Body of pancreas (tissue), 4 donors: ENCODE data around the gene TUT7. TPM values are rescaled to one million over a fixed set of nuclear protein-coding genes. Genes with fewer than 3 reads are reported as not detected.

ENCODE experiments used
- ATAC-seq: fragments of 150-250 bp; one replicate; pipeline ENCODE4 v1.9.1; 2016
- DNase-seq, 4 donors: peaks; one replicate each; pipeline ENCODE4 v3.0.0-alpha.2; 2019
- H3K27ac ChIP-seq, 4 donors: fragments of 200-600 bp; sonication (generic); 1 replicate in 3 of 4; 2 replicates in 1 of 4; pipeline versions ENCODE4 v1.5.1 to v1.6.1; 2016 to 2019; ENCODE audit warnings: mild to moderate bottlenecking in 1 of 4, mixed read lengths in 1 of 4, moderate library complexity in 1 of 4
- H3K27me3 ChIP-seq, 2 donors: fragments of 200-600 bp; sonication (generic); one replicate each; pipeline ENCODE4 v1.6.0; 2016; ENCODE audit warnings: mild to moderate bottlenecking in 1 of 2
- H3K36me3 ChIP-seq, 2 donors: fragments of 200-600 bp; sonication (generic); replicated peaks in 1 of 2; 2 replicates each; pipeline ENCODE4 v1.5.1; 2016; ENCODE audit warnings: low read depth in 2 of 2; ENCODE audit not compliant: insufficient read depth in 1 of 2
- H3K4me1 ChIP-seq: fragments of 200-600 bp; sonication (generic); one replicate; pipeline ENCODE4 v1.6.0; 2016
- H3K4me3 ChIP-seq, 2 donors: fragments of 200-600 bp; sonication (generic); 1 replicate in 1 of 2; 2 replicates in 1 of 2; pipeline ENCODE4 v1.5.1; 2016 to 2019
- H3K9me3 ChIP-seq, 3 donors: fragments of 200-600 bp; sonication (generic); 1 replicate in 2 of 3; 2 replicates in 1 of 3; pipeline ENCODE4 v1.5.1; 2016
- POLR2A ChIP-seq, 3 donors: fragments of 450-650 bp; IDR thresholded peaks; one replicate each; pipeline ENCODE4 v1.6.1; 2016; ENCODE audit warnings: antibody characterized with exemption in 3 of 3, mild to moderate bottlenecking in 2 of 3
- WGBS, 2 donors: methylation state at CpG; one replicate each; pipeline ENCODE4 v1.1.5; 2017; 5-methylcytosine and 5-hydroxymethylcytosine counted together
- intact Hi-C: fragments of 100-400 bp; cut with DNase I; formaldehyde crosslinking; loops from one replicate; pipeline ENCODE4 v1.15.1; 2023
- total RNA-seq, 2 donors: library from RNA; depleted of rRNA; stranded (reverse); fragments of >200 nt; gene quantifications; one replicate each; pipeline ENCODE4 v1.1.0, GENCODE V29; 2016
- TF ChIP-seq, protein P1 (sequence below), 7 experiments: fragments of 450-650 bp in 4 of 7; fragments of 200-600 bp in 3 of 7; sonication (generic) in 3 of 7; IDR thresholded peaks; one replicate each; pipeline ENCODE4 v1.5.1; 2016 to 2019; ENCODE audit warnings: antibody characterized with exemption in 7 of 7

TUT7 gene
- total RNA-seq, 2 donors from 2014 or later, result 24.4 to 60.3 TPM

DNA sequence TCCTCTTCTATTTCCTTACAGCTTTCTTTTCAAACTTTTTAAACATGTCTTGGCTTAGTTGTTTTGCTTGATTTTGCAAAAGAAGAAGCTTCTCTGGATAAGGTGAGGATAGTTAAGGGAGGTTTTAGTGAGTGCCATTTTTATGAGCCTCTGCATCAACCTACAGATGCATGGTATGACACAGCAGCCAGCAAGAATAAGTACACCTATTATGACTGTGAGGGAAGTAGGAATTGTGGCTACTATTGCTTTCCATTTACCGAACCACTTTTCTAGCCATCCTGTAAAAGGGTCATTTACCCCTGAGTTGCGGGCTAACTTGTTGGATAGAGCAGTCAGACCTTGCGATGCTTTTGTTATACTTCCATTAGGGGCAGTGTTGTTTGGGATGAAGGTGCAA is 7.0 kb upstream of the TUT7 start:
- no peaks in the 10 kb centered on the region for H3K9me3 ChIP-seq
- no peaks in the 10 kb centered on the region for H3K27me3 ChIP-seq
- WGBS, 2 donors, result 90 to 95% methylated on average over 3 of the region's 3 CpGs
- H3K4me1 ChIP-seq, result no peaks in the 10 kb centered on the region
- DNase-seq (no peak), ATAC-seq (no peak)
- TF ChIP-seq, protein P1, sequence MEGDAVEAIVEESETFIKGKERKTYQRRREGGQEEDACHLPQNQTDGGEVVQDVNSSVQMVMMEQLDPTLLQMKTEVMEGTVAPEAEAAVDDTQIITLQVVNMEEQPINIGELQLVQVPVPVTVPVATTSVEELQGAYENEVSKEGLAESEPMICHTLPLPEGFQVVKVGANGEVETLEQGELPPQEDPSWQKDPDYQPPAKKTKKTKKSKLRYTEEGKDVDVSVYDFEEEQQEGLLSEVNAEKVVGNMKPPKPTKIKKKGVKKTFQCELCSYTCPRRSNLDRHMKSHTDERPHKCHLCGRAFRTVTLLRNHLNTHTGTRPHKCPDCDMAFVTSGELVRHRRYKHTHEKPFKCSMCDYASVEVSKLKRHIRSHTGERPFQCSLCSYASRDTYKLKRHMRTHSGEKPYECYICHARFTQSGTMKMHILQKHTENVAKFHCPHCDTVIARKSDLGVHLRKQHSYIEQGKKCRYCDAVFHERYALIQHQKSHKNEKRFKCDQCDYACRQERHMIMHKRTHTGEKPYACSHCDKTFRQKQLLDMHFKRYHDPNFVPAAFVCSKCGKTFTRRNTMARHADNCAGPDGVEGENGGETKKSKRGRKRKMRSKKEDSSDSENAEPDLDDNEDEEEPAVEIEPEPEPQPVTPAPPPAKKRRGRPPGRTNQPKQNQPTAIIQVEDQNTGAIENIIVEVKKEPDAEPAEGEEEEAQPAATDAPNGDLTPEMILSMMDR (IDR thresholded peaks at IDR 0.05), result no peak
- no peak for TF ChIP-seq POLR2A (IDR thresholded peaks at IDR 0.05)
- intact Hi-C loops, result no loop called here
- no peak overlapping the region for H3K27ac ChIP-seq
- no peaks in the 10 kb centered on the region for H3K36me3 ChIP-seq
- no peak overlapping the region for H3K4me3 ChIP-seq

DNA sequence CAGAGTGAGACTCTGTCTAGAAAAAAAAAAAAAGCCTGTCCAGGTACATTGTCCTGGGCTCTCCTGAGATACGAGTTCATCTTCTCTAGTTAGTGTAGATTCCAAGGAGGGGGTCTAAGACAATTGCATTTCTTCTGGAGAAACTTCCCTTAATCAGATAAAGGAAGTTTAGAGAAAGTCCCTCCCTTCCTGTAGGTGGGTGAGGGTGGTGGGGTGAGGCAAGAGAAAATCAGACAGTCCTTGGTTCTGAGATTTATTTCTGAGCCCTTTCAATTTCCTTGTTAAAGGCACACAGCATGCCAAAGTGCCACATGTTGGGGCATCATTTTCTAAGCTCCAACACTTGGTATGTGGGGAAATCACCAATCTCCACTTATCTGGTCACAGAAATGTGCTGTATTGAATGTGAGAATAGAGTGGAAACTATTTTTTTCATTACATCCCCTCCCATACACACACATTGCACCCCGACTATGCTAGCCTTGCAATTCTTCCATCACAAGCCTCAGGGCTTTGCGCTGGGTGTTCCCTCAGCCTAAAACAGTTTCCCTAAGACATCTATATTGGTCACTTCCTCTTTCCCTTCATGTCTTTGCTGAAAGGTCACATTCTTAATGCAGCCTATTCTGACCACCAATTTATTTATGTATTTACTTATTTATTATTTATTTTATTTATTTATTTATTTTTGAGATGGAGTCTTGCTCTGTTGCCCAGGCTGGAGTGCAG is 5.1 kb upstream of the TUT7 start:
- no peak for ATAC-seq
- intact Hi-C loops, result no loop called here
- peak in 1 of 4 donors; percentile 32 for DNase-seq
- no peak overlapping the region for H3K4me3 ChIP-seq
- H3K27ac ChIP-seq, result peak overlapping the region in 1 of 4 donors; percentile 22
- H3K27me3 ChIP-seq, result no peaks in the 10 kb centered on the region
- H3K36me3 ChIP-seq, result no peaks in the 10 kb centered on the region
- H3K9me3 ChIP-seq, result no peaks in the 10 kb centered on the region
- peaks cover 6% of the 10 kb centered on the region for H3K4me1 ChIP-seq
- TF ChIP-seq, protein P1 (IDR thresholded peaks at IDR 0.05), result no peak
- TF ChIP-seq POLR2A (IDR thresholded peaks at IDR 0.05), result no peak
- 71 to 84% methylated on average over 3 of the region's 3 CpGs for WGBS, 2 donors

DNA sequence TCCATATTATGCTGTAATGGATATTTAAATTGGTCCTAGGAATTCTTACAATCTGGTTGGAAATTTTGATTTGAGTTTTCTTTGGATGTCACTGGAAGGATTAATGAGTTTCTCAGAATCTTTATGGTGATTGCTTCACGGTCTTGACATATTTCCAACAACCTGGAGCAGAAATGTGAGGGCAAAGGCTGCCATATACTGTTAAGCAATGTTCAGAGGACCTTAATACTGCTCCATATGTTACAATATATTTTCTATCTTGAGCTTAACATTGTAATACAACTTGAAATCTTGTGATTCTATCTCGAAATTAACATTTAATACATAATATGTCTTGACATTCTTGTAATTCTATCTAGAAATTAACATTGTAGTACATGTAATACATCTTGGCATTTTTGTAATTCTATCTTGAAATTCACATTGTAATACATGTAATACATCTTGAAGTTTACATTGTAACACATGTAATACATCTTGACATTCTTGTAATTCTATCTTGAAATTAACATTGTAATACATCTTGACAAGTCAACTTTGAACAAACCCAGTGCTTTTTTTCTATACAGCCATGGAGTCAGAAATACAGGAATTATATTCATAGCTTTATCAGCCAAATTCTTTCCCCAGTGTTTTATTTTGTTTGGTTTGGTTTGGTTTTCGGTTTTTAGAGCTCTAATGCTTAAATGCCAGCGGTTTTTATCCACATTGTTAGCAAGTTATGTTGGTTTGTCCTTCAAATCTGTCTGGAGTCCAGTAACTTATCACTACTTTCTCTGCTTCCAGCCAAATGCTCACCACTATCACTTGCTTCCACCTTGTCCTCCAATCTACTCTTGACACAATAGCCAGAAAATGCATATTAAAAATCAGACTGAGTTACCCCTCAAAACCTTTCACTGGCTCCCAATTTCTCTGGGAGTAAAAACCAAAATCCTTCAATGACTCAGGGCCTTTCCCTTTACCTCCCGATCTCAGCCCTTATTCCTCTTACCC is 3.0 kb upstream of the TUT7 start:
- Histone ChIP-seq H3K4me3 (no peak overlapping the region), H3K27me3 (no peaks in the 10 kb centered on the region), H3K36me3 (no peaks in the 10 kb centered on the region), H3K9me3 (no peaks in the 10 kb centered on the region), H3K27ac (no peak overlapping the region), H3K4me1 (peaks cover 16% of the 10 kb centered on the region)
- WGBS, 2 donors, result 64% methylated on average over 5 of the region's 5 CpGs
- DNase-seq, result no peak
- intact Hi-C loops, result no loop called here
- no peak for TF ChIP-seq POLR2A (IDR thresholded peaks at IDR 0.05)
- TF ChIP-seq, protein P1 (IDR thresholded peaks at IDR 0.05), result no peak
- no peak for ATAC-seq

DNA sequence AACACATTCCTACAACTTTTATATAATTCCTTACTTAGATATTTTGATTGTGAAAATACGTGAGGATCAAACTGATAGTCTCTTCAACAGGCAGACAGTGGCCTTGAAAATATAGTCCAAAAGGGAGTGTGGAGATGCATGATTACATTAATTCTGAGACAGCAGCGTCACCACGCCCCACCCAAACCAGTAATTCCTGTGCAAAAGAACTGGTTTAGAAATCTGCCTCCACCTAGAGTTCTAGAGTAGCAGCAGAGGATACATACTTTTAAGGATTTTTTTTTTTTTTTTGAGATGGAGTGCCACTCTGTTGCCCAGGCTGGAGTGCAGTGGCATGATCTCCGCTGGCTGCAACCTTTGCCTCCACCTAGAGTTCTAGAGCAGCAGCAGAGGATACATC is 1.6 kb upstream of the TUT7 start:
- Histone ChIP-seq H3K36me3 (no peaks in the 10 kb centered on the region), H3K27ac (no peak overlapping the region), H3K27me3 (no peaks in the 10 kb centered on the region), H3K9me3 (no peaks in the 10 kb centered on the region), H3K4me3 (no peak overlapping the region), H3K4me1 (peaks cover 28% of the 10 kb centered on the region)
- ATAC-seq (no peak), DNase-seq (no peak)
- intact Hi-C loops, result no loop called here
- 83 to 91% methylated on average over 4 of the region's 4 CpGs for WGBS, 2 donors
- TF ChIP-seq POLR2A (IDR thresholded peaks at IDR 0.05), result no peak
- TF ChIP-seq, protein P1 (IDR thresholded peaks at IDR 0.05), result no peak
